Neural cell (in vitro differentiated cells): ENCODE data around the gene HEMK1. TPM values are rescaled to one million over a fixed set of nuclear protein-coding genes. Genes with fewer than 3 reads are reported as not detected.

ENCODE experiments used
- H2AFZ ChIP-seq: fragments of 200-600, 300-800 bp; sonication (generic), shearing (Covaris generic); 2 replicates; pipeline ENCODE4 v1.6.0; 2014; ENCODE audit warnings: low read depth, mild to moderate bottlenecking, antibody characterized with exemption, low read length, moderate library complexity
- H3F3A ChIP-seq: fragments of 200-600 bp; shearing (Covaris generic); 2 replicates; pipeline ENCODE4 v1.6.1; 2016; ENCODE audit warnings: mild to moderate bottlenecking, moderate library complexity, mixed read lengths, antibody characterized with exemption, low read length; ENCODE audit not compliant: insufficient read depth, poor library complexity, severe bottlenecking
- H3K27ac ChIP-seq: fragments of 200-600, 300-800 bp; sonication (generic), shearing (Covaris generic); 2 replicates; pipeline ENCODE4 v1.5.1; 2014; ENCODE audit warnings: mild to moderate bottlenecking, low read length, moderate library complexity
- H3K27me3 ChIP-seq: fragments of 300-800, 200-600 bp; sonication (generic), shearing (Covaris generic); 2 replicates; pipeline ENCODE4 v1.6.0; 2014; ENCODE audit warnings: mild to moderate bottlenecking, low read depth, low read length, moderate library complexity; ENCODE audit not compliant: insufficient read depth
- H3K36me3 ChIP-seq: fragments of 300-800, 200-600 bp; sonication (generic), shearing (Covaris generic); 2 replicates; pipeline ENCODE4 v1.5.1; 2014; ENCODE audit warnings: mild to moderate bottlenecking, antibody characterized with exemption, low read length, moderate library complexity; ENCODE audit not compliant: insufficient read depth
- H3K4me2 ChIP-seq: fragments of 300-800, 200-600 bp; sonication (generic), shearing (Covaris generic); 2 replicates; pipeline ENCODE4 v1.6.0; 2014; ENCODE audit warnings: mild to moderate bottlenecking, low read length
- H3K4me3 ChIP-seq: fragments of 300-800, 200-600 bp; sonication (generic), shearing (Covaris generic); 2 replicates; pipeline ENCODE4 v1.5.1; 2014; ENCODE audit warnings: mild to moderate bottlenecking, low read length, moderate library complexity
- H3K79me2 ChIP-seq: fragments of 200-600 bp; shearing (Covaris generic); replicated peaks from 2 replicates; pipeline ENCODE4 v1.6.0; 2014; ENCODE audit warnings: mild to moderate bottlenecking, low read length, moderate library complexity; ENCODE audit not compliant: insufficient read depth
- H3K9ac ChIP-seq: fragments of 300-800, 200-600 bp; sonication (generic), shearing (Covaris generic); 2 replicates; pipeline ENCODE4 v1.6.1; 2016; ENCODE audit warnings: mild to moderate bottlenecking, low read length, mixed read lengths
- H3K9me2 ChIP-seq: fragments of 200-600 bp; shearing (Covaris generic); 2 replicates; pipeline ENCODE4 v1.6.1; 2016; ENCODE audit warnings: mild to moderate bottlenecking, low read length, mixed read lengths; ENCODE audit not compliant: insufficient read depth
- H3K9me3 ChIP-seq: fragments of 200-600, 300-800 bp; sonication (generic), shearing (Covaris generic); 2 replicates; pipeline ENCODE4 v1.6.1; 2016; ENCODE audit warnings: mild to moderate bottlenecking, mixed run types, low read length, moderate library complexity, mixed read lengths
- H4K20me1 ChIP-seq: fragments of 200-600 bp; shearing (Covaris generic); 2 replicates; pipeline ENCODE4 v1.6.1; 2016; ENCODE audit warnings: mild to moderate bottlenecking, mixed run types; ENCODE audit not compliant: insufficient read depth
- CTCF ChIP-seq: fragments of 450-650 bp; IDR thresholded peaks from 2 replicates; pipeline ENCODE4 v1.5.1; 2014; ENCODE audit warnings: antibody characterized with exemption, mild to moderate bottlenecking, moderate library complexity; ENCODE audit not compliant: poor library complexity, severe bottlenecking
- EP300 ChIP-seq: fragments of 450-650 bp; conservative IDR thresholded peaks from 2 replicates; pipeline ENCODE4 v1.6.1; 2014; ENCODE audit warnings: antibody characterized with exemption, mild to moderate bottlenecking, moderate library complexity; ENCODE audit not compliant: poor library complexity, severe bottlenecking
- EZH2 ChIP-seq: fragments of 200-600, 300-800 bp; shearing (Covaris generic), sonication (generic); IDR thresholded peaks from 2 replicates; pipeline ENCODE4 v1.6.1; 2014; ENCODE audit warnings: antibody characterized with exemption, low read length, borderline replicate concordance, mild to moderate bottlenecking; ENCODE audit not compliant: insufficient read depth, poor library complexity, severe bottlenecking
- MXI1 ChIP-seq: fragments of 450-650 bp; conservative IDR thresholded peaks from 2 replicates; pipeline ENCODE4 v1.6.1; 2014; ENCODE audit warnings: antibody characterized with exemption, mild to moderate bottlenecking; ENCODE audit not compliant: poor library complexity, severe bottlenecking
- POLR2AphosphoS5 ChIP-seq: IDR thresholded peaks from 2 replicates; pipeline ENCODE4 v1.6.1; 2012
- RAD21 ChIP-seq: fragments of 450-650 bp; conservative IDR thresholded peaks from 2 replicates; pipeline ENCODE4 v1.6.1; 2014; ENCODE audit warnings: antibody characterized with exemption, mild to moderate bottlenecking, moderate library complexity
- REST ChIP-seq: IDR thresholded peaks from 2 replicates; pipeline ENCODE4 v1.6.1; 2012; ENCODE audit warnings: borderline replicate concordance
- SMC3 ChIP-seq: fragments of 450-650 bp; conservative IDR thresholded peaks from 2 replicates; pipeline ENCODE4 v1.6.1; 2014; ENCODE audit warnings: antibody characterized with exemption, mild to moderate bottlenecking, moderate library complexity; ENCODE audit not compliant: poor library complexity
- TAF1 ChIP-seq: IDR thresholded peaks from 2 replicates; pipeline ENCODE4 v1.6.1; 2012; ENCODE audit warnings: low read depth
- polyA plus RNA-seq: library from polyadenylated mRNA; depleted of rRNA; stranded (reverse); fragments of >200 nt; gene quantifications from 2 replicates; pipeline ENCODE4 v1.2.3, GENCODE V29; 2014

HEMK1 gene
- polyA plus RNA-seq, 1 donor from 2014 or later = 24.4 TPM

GRCh38 chr3:50610992-50611463, 41.7 kb downstream of the HEMK1 start:
- Histone ChIP-seq H4K20me1 (no peaks in the 10 kb centered on the region), H3K27ac (no peak overlapping the region), H3K4me3 (peak overlapping the region; percentile 79), H3K27me3 (peaks cover 14% of the 10 kb centered on the region), H3K79me2 (no peaks in the 10 kb centered on the region), H3F3A (no peaks in the 10 kb centered on the region), H3K9ac (peak overlapping the region; percentile 31), H3K4me2 (no peak overlapping the region), H3K9me2 (no peaks in the 10 kb centered on the region), H3K36me3 (no peaks in the 10 kb centered on the region), H2AFZ (peak overlapping the region; percentile 27), H3K9me3 (no peaks in the 10 kb centered on the region)
- TF ChIP-seq SMC3 (no peak), MXI1 (no peak), REST (no peak), POLR2AphosphoS5 (no peak), EP300 (no peak), RAD21 (no peak), CTCF (no peak), TAF1 (no peak), EZH2 (no peak)

- H3K9me3 ChIP-seq = no peaks in the 10 kb centered on the region
- H3K36me3 ChIP-seq = no peaks in the 10 kb centered on the region
- H2AFZ ChIP-seq = peak within 1 kb of the TSS; percentile 27
- H3K9me2 ChIP-seq = no peaks in the 10 kb centered on the region
- no peak within 1 kb of the TSS for H3K27ac ChIP-seq
- no peaks in the 10 kb centered on the region for H3K79me2 ChIP-seq
- peak within 1 kb of the TSS; percentile 31 for H3K9ac ChIP-seq
- H3K4me2 ChIP-seq = peak within 1 kb of the TSS; percentile 58
- H3K27me3 ChIP-seq = peaks cover 14% of the 10 kb centered on the region
- TF ChIP-seq EZH2 (no peak), RAD21 (no peak), TAF1 (no peak), POLR2AphosphoS5 (no peak), CTCF (peak; percentile 70), EP300 (no peak), MXI1 (peak; percentile 64), SMC3 (no peak), REST (no peak)
- H3K4me3 ChIP-seq = peak within 1 kb of the TSS; percentile 79
- H4K20me1 ChIP-seq = no peaks in the 10 kb centered on the region
- H3F3A ChIP-seq = peaks cover 5% of the 10 kb centered on the region
Observed at GRCh38 chr3:50611464-50612233, 42.3 kb downstream of the HEMK1 start, which contains the start of gene CISH. Gene CISH, minus strand, starts transcription at chr3:50611774. Its CDS starts 124 bp downstream, at chr3:50611650.
